Medulla oblongata (tissue), 1 donor: ENCODE data around the gene ZBTB24.
A peak's percentile ranks its signal among the peaks of the same experiment; 100 is the strongest.
"Not testable (repeated sequence)": the region's sequence is repeated elsewhere in the genome, so short reads cannot be mapped to it uniquely, and the experiment has no call there.

Source experiments
- DNase-seq: peaks from one replicate; pipeline ENCODE4 v3.0.0-alpha.2; 2015; ENCODE audit errors: extremely low spot score

ZBTB24 gene

DNA sequence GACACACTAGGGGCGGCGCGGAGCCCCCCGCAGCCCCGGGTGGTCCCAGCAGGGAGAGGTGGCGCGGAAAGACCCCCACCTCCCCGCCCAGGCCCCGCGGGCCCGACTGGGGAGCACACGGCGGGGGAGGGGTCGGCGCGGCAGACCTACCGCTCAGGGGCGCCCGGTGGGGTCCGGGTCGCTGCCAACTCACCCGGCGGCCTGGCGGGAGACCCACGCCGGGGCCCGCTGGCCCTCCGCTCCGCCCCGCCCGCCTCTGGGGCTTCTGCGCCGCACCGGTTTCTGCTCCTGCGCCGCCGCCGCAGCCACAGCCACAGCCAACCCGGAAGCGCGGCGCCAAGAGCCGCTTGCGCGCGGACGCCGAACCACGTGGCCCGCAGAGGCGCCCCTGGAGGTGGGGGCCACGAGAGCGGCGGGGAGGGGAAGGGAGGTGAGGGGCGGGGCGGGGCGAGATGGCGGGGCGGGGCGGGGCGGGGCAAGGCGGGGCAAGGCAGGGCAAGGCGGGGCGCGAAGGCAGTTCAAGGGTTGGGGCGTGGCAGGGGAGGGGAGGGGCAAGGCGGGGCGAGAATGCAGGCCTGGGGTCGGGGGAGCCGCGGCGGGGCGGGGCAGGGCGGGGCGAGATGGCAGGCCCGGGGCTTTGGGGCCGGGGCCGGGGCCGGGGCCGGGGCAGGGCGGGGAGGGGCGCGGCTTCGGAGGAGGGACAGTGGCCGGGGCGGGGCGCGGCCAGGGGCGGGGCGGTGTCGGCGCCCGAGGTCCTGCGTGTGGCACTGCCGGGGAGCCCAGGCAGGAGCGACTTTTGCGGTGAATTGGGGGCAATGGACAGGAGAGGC lies at the start of gene ZBTB24:
TSS of gene ZBTB24 (minus strand) at position 315 of the 830 bp plus-strand sequence. CDS start 1,193 bp downstream, outside the sequence.
- peak; percentile 92 for DNase-seq

DNA sequence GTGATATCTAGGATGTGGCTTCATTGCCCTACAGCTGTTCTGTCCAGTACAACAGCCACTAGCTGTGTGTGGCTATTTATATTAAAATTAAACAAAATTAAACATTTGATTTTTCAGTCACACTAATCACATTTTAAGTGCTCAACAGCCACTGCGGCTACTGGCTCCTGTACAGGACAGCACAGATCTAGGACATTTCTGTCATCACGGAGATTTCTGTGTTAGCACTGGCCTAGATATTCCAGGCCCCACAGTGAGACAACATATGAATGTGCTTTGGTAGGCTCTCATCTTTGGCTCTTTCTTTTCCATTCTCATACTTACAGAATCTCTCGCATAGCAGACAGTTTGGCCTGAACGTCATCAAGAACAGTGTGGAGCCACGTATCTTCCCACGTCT lies 48.4 kb upstream of the ZBTB24 start:
- no peak for DNase-seq

DNA sequence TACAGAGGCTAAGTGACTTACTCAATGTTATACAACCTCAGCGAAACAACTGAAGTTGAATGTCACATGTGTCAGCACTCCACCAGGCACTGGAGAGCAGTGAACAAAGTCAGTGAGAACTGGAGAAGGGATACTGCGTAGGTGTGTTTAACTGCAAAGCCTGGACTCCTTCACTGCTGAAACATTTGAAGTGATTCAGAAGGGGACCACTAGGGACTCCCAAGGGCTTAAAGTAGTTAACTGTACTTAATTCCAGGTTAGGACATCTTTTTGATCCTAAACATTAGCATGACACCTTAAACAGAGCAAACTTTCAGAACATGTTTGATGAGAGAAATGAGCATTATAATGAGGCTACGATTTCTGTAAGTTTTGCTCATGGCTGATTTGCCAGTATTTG lies 45.0 kb upstream of the ZBTB24 start:
- no peak for DNase-seq

DNA sequence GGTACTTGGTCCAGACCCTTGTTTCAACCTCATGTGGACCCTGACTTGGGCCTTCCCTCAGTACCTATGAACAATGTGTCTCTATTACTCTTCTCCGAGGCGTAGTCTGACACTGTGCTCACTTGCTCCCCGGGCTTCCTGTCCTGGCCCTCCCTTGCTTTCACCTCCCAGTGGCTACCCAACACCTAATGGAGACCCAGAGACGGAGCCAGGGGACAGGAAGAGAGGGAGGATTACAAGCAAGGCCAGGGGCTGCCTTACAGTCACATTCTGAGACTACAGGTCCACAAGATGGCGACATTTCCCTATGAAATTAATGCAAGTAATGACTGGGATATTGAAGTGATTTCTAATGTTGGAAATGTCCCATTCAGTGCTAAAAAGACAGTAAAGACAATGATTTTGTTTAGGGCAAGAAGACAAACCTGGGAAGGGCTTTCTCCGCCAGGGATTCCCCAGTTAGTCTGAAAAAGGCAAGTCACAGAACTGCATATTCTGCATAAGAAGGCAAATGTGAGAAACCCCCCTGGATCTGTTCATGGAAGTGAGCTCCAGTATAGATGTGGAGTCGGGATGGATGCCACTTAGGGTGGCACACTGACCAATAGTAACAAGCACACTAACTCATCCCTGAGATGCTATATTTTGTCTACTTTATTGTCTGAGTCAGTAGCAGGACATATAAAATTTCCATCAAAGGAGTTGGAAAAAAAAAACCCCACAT lies 44.0 kb upstream of the ZBTB24 start:
- peak; percentile 78 for DNase-seq

DNA sequence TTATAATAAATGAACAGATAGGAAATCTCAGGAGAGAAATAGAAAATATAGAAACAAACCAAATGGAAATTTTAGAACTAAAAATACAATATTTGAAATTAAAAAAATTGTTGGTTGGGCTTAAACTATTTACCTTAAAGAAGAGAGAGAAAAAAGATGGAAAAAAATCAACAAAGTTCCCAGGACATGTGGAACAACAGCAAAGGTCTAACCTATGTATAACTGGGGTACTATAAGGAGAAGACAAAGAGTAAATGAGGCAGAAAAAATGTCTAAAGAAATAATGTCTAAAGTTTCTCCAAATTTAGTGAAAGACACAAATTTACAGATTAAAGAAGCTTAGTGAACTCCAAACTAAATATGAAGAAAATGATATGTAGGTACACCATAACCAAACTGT lies 41.1 kb upstream of the ZBTB24 start:
- no peak for DNase-seq

DNA sequence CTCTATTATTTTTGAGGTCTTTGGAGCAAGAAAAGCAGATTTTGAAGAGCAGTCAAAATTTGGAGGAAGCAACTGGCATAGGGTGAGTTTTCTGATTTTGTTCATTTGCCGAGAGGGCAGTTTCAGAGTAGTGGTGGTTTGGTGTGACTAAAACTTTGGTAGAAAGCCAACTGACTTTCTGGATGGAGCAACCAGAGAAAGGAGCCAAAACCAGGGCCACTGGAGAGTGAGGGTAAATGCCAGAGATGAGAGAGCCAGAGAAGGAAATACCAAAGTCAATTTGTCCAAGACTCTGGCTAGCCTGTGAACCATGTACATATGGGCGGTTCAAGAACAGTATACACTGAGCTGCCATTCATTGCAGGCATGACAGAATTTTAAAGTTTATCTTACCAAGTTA lies 40.5 kb upstream of the ZBTB24 start:
- no peak for DNase-seq

DNA sequence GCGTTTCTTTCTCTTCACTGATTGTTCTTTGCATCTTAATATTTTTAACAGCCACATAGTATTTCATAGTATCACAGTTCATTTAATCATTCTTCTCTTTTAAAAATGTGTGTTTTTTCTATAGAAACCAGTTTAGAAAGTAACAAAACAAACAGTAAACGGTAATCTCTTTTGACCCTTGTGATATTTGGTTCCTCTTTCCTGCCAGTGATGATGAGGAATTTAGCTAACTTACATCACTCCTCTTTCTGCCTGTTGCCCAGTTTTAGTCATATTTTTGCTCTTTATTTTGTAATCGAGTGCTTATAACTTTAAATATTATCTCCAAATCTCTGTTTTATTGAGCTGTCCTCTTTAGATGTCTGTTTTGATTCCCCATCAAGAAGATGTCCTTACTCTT lies 38.1 kb upstream of the ZBTB24 start:
- DNase-seq, result no peak

DNA sequence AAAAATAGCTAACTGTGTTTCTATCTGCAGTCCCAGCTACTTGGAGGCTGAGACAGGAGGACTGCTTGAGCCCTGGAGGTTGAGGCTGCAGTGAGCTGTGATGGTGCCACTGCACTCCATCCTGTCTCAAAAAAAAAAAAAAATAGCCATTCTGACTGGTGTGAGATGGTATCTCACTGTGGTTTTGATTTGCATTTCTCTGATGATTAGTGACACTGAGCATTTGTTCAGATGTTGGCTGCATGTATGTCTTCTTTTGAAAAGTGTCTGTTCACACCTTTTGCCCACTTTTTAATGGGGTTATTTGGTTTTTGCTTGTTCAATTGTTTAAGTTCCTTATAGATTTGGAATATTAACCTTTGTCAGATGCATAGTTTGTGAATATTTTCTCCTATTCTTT lies 36.6 kb upstream of the ZBTB24 start:
- DNase-seq, result not testable (repeated sequence)

DNA sequence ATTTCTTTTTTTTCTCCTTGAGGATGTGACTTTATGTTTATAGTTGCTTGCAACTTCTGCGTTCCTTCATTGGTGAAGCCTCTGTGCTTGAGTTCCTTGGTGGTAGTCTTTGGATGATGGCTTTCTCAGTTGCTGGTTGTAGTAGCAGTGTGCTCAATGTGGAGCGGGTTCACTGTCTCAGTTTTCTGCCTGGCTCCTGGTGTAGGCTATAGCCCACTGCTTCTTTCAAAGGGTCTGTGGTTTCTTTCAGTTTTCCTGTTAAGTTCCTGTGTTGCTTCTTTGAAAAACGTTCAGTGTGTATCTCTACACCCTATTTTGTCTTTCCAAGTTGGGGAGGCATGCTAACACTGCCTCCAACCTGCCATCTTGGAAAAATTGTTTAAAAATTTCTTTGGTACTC lies 33.9 kb upstream of the ZBTB24 start:
- DNase-seq, result no peak

DNA sequence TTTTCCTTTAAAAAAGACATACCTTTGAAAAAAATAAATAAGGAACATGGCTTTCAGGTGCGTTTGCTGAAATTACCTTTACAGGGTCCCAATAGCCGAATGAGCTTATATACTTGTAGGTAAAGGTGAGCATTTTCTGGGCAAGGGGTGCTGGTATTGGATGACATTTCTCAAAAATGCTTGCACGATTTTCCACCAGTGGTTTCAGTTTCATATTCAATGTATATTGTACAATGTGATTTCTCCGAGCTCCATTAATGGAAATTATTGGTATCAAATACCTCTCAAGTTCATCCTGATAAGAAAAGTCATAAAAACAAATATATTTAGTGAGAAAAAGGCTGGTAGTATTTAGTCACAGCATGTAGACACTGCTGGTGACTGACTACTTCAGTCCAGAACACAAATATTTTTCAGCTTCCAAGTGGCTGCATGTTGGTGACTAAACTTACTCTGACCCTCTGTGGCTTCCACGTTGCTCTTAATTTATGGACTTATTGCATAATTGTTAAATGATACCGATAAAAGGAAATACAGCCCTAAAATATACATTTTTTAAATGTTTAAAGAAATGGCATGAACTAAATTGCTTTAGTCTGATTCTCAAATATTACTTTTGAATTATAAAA lies 32.9 kb upstream of the ZBTB24 start:
- no peak for DNase-seq

DNA sequence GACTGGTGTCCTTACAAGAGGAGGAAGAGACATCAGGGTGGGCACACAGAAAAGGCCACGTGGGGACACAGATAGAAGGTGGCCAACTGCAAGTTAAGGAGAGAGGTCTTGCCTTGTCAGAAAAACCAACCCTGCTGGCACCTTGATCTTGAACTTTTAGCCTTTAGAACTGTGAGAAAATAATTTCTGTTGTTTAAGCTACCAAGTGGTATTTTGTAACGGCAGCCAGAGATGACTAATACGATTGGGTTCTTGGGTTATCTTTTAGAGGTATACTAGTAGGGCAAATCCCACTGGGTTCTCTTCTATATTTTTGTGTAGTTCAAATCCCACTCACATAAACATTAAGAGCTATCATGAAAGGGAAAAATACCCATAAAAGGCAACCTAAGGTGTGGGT lies 31.9 kb upstream of the ZBTB24 start:
- DNase-seq, result no peak

DNA sequence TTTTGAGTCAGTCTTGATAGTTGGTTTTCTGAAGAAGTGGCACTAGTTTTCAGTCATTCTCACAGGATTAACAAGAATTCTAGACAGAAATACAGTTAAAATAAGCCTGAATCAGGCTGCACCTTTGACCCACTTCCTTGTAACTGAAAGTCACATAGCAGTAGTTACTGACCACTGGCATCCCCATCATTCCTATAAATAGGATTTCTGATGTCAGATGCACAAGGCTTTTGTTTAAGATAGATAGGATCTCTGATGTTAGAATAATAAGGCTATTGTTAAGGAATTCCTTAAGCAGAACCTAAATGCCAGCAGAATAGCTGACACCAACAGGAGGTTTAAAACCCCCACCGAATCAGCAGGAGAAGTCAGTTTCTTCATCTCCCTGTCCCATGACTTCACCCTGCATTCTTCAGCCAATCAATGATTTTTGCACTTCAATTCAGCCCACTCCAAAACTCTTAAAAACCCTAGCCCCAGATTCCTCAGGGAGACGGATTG lies 30.6 kb upstream of the ZBTB24 start:
- DNase-seq, result no peak

DNA sequence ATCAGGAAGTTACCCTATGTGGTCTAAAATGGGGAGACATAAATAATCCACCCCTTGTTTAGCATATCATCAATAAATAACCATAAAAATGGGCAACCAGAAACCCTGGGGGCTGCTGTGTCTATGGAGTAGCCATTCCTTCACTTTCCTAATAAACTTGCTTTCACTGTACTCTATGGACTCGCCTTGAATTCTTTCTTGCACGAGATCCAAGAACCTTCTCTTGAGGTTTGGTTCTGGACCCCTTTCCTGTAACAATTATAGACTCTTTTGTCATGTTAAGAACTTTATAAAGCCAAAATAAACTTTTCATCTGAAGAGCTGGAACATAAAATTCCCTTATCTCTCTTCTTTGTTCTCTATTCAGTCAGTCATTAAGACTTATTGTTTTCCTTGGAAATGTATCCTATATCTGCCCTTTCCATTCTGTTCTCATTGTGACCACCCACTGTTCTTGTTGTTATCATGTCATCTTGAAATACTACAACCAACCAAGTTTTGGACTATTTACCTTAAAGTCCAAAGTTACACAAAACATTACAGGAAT lies 29.3 kb upstream of the ZBTB24 start:
- DNase-seq, result no peak

DNA sequence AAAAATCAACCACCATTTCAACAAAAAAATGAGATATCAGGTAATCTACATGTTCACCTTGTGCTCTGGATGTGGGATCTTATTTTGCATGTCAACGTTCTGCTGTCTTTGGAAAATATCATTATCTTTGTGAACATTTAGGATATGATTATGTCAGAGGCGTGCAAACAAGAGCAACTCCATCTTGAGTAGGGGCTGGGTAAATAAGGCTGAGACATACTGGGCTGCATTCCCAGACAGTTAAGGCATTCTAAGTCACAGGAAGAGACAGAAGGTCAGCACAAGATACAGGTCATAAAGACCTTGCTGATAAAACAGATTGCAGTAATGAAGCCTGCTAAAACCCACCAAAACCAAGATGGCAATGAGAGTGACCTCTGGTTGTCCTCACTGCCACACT lies 28.8 kb upstream of the ZBTB24 start:
- DNase-seq, result no peak

DNA sequence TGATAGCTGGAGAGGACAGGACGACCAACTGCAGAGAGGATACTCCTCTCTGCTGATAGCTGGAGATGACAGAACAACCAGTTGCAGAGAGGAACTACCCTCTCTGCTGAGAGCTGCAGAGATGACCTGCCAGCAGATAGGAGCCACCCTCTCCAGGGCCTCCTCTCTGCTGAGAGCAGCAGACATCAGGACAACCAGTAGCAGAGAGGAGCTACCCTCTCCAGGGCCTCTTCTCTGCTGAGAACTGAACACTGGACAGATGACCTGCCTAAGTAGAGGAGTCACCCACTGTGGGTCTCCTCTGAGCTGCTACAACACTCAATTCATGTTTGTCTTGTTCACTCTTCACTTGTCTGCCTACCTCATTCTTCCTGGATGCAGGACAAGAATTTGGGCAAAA lies 27.3 kb upstream of the ZBTB24 start:
- no peak for DNase-seq

DNA sequence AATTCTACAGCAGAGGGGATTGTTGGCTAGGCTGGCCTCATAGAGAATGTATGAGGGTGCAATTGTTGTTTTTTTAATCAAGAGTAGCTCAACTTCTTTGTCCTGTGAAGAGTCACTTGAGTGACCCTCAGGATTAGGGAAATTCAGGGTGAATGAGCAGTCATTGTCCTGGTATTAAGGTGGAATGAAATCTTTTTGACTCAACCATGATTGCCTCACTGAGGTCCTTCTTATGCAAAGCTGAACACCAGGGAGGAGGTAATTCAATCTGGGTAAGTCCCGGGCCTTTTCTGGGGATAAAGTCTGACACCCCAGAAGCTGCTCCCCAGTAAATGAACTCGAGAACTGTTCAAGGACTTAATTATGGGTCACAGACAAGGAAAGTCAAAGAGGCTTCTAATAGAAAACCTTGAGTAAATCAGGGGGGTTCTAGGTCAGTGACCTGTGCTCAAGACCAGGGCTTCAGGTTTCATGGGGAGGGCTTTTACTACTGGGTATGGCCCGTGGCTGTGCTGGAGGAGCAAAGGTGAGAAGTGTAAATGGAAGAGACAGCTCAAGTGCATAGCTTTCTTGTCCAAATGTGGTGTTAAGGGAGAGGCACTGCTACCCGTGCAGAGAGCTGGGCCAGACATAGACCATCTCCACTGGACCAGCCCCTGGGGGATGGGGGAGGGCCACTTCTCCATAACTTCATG lies 25.3 kb upstream of the ZBTB24 start:
- no peak for DNase-seq

DNA sequence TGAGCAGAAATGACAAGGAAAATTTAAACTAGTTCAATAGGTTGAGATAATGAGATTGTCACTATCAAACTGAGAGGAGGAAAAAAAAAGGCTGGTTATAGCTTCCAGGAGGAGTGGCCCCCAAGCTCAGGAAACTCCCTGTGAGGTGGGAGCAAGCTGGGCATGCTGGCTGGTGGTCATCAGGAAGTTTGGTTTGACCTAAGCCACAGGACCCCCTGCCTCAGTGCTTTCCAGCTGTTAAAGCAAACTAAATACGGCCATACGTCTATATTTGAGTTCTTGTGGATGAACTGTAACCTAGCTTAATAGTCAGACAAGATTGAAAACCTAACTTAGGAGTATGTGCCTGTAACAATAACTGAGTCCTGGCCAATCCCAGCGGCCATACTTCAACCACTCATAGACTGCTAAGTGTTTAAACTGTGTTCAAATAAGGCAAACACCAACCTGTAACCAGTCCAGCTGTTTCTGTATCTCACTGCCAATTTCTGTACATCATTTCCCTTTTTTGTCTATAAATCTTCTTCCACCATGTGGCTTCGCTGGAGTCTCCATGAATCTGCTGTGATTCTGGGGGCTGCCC lies 24.6 kb upstream of the ZBTB24 start:
- DNase-seq, result no peak

DNA sequence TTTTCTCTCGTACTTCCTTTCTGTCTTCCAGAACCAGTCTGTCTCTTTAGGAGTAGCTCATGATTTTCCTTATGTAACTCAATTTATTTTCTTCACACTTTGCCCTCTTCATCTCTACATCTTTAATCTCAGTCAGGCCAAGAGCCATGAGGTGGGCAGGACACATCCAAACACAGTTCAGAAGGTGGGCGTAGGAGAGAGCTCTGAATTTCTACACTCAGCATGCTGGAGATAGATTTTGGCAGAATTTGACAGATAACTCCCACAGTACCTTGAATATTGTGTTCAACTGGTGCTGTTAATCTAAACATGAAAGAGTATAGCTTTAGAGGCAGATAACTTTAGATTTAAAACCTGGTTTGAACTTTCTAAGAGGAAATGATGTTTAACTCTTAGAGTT lies 23.8 kb upstream of the ZBTB24 start:
- DNase-seq, result no peak

DNA sequence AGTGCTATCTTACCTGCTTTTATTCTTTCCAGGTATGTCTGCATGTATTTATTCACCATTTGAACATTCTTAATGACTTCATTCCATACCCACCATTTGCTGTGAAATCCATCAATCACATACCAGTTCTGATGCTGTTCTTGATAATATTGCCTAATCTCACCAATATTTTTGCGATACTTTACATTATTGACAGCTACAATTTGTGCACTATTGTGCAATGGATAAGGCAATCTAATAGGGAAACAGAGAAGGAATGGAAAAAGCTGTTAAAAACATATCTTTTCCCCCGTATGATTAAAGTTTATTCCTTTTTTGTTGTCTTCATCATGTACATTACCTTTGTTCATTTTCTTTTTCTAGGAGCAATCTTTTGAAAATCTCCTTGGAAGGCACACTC lies 23.3 kb upstream of the ZBTB24 start:
- DNase-seq, result no peak

DNA sequence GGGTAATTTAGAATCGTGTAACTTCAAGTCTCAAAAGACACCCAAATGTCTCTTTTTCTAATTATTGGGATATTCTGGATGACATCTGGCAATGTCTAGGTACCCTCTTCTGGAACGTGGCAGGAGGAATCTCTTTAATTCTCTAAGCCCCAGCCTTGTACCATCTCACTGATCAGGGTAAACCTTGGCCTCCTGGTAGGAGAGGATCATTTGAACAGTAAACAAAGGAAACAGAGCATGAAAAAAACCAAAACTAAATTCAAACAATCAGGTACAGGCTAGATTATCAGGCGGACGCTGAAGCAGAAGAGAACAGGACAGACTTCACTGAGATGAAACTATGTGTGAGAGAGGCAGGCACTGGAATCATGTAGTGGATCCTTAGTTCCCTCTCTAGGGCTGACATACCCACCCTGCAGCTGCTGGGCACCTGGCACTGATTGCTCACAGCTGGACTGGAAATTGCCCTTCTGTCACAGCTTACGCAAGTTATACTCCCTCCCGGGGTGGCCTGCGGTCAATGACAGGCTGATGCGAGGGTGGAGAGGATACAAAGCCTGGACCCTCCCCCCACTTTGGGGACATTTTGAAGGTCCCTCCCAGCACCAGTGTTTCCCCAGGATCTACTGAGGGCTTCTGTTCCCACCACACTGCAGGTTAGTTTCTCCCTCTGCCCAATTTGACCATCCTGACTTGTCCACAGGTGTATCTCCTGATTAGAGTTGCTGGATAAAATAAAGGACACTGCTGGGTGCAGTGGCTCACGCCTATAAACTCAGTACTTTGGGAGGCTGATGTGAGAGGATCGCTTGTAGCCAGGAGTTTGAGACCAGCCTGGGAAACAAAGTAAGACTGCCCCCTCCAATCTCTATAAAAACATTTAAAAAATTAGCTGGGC lies 20.6 kb upstream of the ZBTB24 start:
- no peak for DNase-seq
